T-helper 1 cell treated with Interleukin-12 subunit alpha and Interleukin-12 subunit beta and Interleukin-4 antibody, amounts not matched to agents 30 μg/mL and 1 μg/mL, for 36 hours (primary cell): ENCODE results near the gene SDK1.

ENCODE experiments used
- H3K27ac Mint-ChIP-seq: one replicate; pipeline ENCODE4 v1.8.0; 2021; ENCODE audit warnings: mild to moderate bottlenecking, mixed read lengths
- H3K27me3 Mint-ChIP-seq: one replicate; pipeline ENCODE4 v1.8.0; 2021; ENCODE audit warnings: low read depth, mixed read lengths
- H3K36me3 Mint-ChIP-seq: one replicate; pipeline ENCODE4 v1.8.0; 2021; ENCODE audit warnings: low read depth, mixed read lengths
- H3K4me1 Mint-ChIP-seq: one replicate; pipeline ENCODE4 v1.8.0; 2021; ENCODE audit warnings: low read depth, mixed read lengths
- H3K4me3 Mint-ChIP-seq: one replicate; pipeline ENCODE4 v1.8.0; 2021; ENCODE audit warnings: mild to moderate bottlenecking, moderate library complexity, mixed read lengths
- H3K9me3 Mint-ChIP-seq: one replicate; pipeline ENCODE4 v1.8.0; 2021; ENCODE audit warnings: mixed read lengths

The SDK1 gene

DNA sequence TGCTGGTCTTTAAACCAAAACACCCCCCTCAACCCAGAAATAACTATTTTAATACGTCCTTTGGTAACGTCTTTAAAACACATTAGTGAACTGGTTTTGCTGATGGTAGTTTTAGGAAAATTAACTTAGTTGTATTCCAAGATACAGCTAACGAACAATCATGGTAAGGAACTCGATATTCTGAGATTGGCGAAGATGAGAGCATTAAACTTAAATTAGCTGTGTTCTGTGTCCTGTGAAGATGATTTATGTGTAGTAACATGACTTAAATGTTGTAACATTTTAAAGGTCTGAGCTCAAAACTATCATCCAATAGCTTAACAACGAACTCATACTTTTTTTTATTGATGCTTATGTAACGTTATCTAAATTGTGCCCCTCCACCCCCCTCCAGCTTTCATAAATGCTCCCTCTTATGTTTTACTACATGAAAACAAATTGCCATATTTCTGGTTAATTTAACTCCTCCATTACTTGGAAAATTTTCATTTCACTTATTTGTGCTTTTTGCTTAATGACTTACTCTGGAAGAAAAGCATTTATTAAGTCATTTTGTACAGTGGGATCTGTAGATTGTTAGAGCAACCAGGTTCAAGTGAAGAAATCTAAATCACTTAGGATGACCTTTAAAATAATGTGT, 1.7 kb downstream of the SDK1 start:
- no peaks in the 10 kb centered on the region for H3K9me3 Mint-ChIP-seq
- peaks cover 63% of the 10 kb centered on the region for H3K27me3 Mint-ChIP-seq
- no peaks in the 10 kb centered on the region for H3K36me3 Mint-ChIP-seq
- peak overlapping the region; percentile 64 for H3K4me3 Mint-ChIP-seq
- H3K27ac Mint-ChIP-seq, result no peak overlapping the region
- H3K4me1 Mint-ChIP-seq, result peaks cover 5% of the 10 kb centered on the region

DNA sequence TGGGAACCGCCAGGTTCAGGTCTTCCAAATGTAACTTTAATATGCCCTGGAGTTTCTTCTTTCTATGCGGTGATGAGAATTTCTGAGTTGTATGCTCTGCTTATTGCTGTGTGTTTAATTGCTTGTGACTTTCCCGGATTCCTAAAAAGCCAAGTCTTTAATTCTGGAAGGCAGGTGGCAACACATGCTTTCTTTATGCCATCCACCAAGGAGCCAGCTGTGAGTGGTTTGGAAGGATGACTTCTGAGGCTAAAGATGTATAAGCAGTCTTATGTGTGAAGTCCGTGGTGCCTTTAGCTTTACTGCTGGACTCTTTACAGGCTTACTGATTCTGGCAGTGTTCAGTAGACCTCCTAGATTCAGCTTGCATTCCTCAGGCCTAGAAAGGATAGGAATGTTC, 3.1 kb downstream of the SDK1 start:
- Mint-ChIP-seq H3K36me3 (no peaks in the 10 kb centered on the region), H3K27ac (no peak overlapping the region), H3K9me3 (no peaks in the 10 kb centered on the region), H3K27me3 (peaks cover 69% of the 10 kb centered on the region), H3K4me1 (peaks cover 5% of the 10 kb centered on the region), H3K4me3 (no peak overlapping the region)

DNA sequence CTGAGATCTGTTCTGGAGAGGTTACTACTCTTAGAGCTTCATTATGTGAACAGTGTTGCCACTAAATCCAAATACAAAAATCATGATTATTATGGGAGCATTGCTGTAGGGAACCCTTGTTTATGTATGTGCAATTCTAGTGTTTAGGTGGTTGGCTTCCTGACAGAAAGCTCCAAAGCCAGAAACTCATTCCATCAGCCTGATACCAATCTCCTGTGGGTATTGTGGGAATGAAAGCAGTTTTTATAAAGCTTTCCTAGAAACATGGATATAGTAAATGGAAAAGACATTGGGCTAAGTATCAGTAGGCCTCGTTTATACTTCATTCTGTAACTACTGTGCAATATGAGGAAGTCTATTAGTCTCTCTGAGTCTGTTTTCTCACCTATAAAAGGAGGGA, 6.4 kb downstream of the SDK1 start:
- no peaks in the 10 kb centered on the region for H3K9me3 Mint-ChIP-seq
- H3K27ac Mint-ChIP-seq, result no peak overlapping the region
- peaks cover 73% of the 10 kb centered on the region for H3K27me3 Mint-ChIP-seq
- peaks cover 1% of the 10 kb centered on the region for H3K4me1 Mint-ChIP-seq
- no peaks in the 10 kb centered on the region for H3K36me3 Mint-ChIP-seq
- no peak overlapping the region for H3K4me3 Mint-ChIP-seq

DNA sequence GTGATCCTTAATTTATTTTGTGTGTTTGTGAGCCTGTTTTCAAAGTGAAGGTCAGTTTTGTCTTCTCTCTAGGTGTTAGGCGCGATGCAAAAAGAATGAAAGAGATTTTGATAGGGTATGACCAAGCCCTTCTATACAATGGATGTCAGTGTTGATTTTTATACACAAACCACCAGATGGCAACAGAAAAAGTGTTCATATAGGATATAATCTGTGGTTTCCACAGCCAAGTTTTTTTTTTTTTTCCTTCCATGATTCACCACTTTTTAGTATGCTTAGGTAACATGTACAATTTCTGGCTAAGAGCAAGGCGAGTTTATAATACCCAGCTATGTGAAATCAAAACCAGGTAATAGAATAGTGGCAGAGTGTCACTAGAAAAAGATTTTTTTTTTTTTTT, 8.1 kb downstream of the SDK1 start:
- H3K36me3 Mint-ChIP-seq, result no peaks in the 10 kb centered on the region
- peaks cover 61% of the 10 kb centered on the region for H3K27me3 Mint-ChIP-seq
- H3K4me3 Mint-ChIP-seq, result no peak overlapping the region
- H3K4me1 Mint-ChIP-seq, result no peaks in the 10 kb centered on the region
- H3K9me3 Mint-ChIP-seq, result no peaks in the 10 kb centered on the region
- no peak overlapping the region for H3K27ac Mint-ChIP-seq

DNA sequence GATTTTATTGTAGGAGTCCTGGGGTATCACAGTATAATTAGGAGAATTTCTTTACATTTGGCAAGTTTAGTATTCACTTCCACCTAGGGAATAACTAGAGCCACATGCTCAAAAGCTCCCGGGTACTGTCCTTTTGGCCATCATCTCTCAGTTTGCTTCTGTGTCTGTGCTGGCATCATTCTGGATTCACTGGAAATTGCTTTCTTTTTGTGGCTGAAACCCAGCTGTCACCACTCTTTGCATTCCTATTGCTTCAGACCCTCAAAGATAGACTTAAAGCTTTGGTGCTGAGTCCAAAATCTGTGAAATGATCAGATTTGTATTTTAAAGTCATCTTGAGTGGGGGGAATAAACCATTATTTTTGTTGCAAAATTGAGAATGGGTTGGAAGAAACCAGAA, 8.9 kb downstream of the SDK1 start:
- Mint-ChIP-seq H3K4me1 (no peaks in the 10 kb centered on the region), H3K9me3 (no peaks in the 10 kb centered on the region), H3K27ac (no peak overlapping the region), H3K36me3 (no peaks in the 10 kb centered on the region), H3K27me3 (peaks cover 57% of the 10 kb centered on the region), H3K4me3 (no peak overlapping the region)

DNA sequence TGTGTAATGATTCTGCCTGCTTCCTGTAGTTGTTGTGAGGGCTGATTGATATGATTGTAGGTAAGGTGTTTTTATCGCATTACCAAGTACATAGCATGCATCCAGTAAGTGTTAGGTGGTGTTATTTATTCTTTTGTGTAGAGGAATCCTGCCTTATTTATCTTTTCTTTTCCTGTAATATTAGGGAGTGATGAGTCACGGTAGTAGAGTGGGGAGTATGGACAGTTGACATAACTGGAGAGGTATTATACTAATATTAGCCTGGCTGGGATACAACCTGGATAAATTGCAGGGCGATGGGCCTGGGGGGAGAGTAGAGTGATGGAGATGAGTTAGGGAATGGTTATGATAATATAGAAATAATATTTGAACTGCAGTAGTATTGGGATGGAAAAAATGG, 9.8 kb downstream of the SDK1 start:
- no peaks in the 10 kb centered on the region for H3K9me3 Mint-ChIP-seq
- no peaks in the 10 kb centered on the region for H3K4me1 Mint-ChIP-seq
- no peaks in the 10 kb centered on the region for H3K36me3 Mint-ChIP-seq
- no peak overlapping the region for H3K4me3 Mint-ChIP-seq
- H3K27ac Mint-ChIP-seq, result no peak overlapping the region
- peaks cover 51% of the 10 kb centered on the region for H3K27me3 Mint-ChIP-seq

DNA sequence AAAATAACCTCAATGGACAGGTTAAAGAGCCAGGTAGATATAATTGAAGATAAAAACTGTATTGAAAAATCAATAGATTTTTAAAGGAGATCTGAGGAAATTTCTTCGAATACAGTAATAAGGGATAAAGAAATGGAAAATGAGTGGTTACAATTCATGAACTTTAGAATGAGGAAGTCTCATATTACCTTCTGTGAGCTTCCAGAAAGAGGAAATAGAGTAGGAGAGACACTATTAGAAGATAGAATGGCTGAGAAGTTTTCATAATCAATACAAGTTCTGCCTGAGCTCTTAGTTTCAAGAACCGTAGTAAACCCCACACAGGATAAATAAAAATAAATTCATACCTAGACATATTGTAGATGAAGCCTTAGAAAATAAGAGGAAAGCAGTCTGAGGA, 11.5 kb downstream of the SDK1 start:
- no peak overlapping the region for H3K27ac Mint-ChIP-seq
- H3K36me3 Mint-ChIP-seq, result no peaks in the 10 kb centered on the region
- H3K4me1 Mint-ChIP-seq, result no peaks in the 10 kb centered on the region
- peaks cover 43% of the 10 kb centered on the region for H3K27me3 Mint-ChIP-seq
- H3K9me3 Mint-ChIP-seq, result no peaks in the 10 kb centered on the region
- no peak overlapping the region for H3K4me3 Mint-ChIP-seq

DNA sequence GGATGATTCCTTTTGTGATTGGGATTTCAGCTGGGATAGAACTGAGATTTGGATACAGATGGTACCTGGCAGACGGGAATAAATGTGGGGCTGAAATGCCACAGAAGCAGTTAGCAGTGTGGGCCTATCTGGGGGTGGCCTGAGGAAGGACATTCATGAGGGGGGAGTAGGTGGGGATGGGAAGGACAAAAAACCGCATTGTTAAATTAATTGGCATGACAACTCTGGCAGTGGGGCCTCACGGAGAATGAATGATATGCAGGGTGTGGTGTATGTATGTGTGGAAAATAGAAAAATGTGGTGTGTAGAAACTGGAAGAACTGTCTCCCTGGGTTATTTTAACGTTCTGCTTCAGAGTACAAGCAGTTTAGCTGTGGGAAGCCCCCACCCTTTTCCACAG, 17.8 kb downstream of the SDK1 start:
- Mint-ChIP-seq H3K27ac (no peak overlapping the region), H3K4me3 (no peak overlapping the region), H3K4me1 (no peaks in the 10 kb centered on the region), H3K9me3 (no peaks in the 10 kb centered on the region), H3K36me3 (no peaks in the 10 kb centered on the region), H3K27me3 (peaks cover 12% of the 10 kb centered on the region)

DNA sequence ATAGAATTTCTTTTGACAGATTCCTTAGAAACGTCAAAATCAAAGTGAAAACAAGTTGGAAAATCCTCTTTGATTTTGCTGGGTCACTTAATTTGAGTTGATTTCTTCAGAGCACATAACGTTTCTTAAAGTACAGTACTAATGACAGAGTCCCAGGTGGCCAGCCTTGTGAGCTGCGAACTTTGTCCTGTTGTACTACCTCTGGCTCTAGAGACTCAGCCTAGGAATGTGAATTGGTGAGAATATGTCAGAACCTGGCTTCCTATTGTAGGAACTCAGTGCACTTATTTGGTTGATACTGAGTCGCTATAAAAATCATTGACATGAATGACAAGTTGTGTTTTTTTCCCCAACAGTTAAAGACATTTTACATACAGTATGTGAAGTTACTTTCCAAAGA, 20.2 kb downstream of the SDK1 start:
- no peaks in the 10 kb centered on the region for H3K4me1 Mint-ChIP-seq
- H3K27me3 Mint-ChIP-seq, result peaks cover 8% of the 10 kb centered on the region
- no peaks in the 10 kb centered on the region for H3K9me3 Mint-ChIP-seq
- no peak overlapping the region for H3K4me3 Mint-ChIP-seq
- H3K36me3 Mint-ChIP-seq, result no peaks in the 10 kb centered on the region
- H3K27ac Mint-ChIP-seq, result no peak overlapping the region

DNA sequence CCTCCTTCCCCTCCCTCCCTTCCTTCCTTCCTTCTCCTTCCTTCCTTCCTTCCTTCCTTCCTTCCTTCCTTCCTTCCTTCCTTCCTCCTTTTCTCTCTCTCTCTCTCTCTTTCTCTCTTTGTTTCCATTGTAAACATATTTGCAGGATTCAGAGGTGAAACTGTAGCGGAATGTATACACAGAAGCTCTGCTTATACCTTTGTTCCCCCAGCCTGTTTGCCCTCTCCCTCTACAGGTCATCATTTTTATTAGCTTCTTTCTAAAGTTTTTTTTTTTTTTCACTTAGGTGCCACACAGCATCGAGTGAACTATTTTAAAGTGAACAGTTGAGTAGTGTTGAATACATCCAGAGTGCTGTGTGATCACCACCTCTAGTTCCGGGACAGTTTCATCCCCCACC, 20.7 kb downstream of the SDK1 start:
- no peak overlapping the region for H3K4me3 Mint-ChIP-seq
- H3K4me1 Mint-ChIP-seq, result no peaks in the 10 kb centered on the region
- H3K9me3 Mint-ChIP-seq, result no peaks in the 10 kb centered on the region
- H3K36me3 Mint-ChIP-seq, result no peaks in the 10 kb centered on the region
- peaks cover 8% of the 10 kb centered on the region for H3K27me3 Mint-ChIP-seq
- no peak overlapping the region for H3K27ac Mint-ChIP-seq

DNA sequence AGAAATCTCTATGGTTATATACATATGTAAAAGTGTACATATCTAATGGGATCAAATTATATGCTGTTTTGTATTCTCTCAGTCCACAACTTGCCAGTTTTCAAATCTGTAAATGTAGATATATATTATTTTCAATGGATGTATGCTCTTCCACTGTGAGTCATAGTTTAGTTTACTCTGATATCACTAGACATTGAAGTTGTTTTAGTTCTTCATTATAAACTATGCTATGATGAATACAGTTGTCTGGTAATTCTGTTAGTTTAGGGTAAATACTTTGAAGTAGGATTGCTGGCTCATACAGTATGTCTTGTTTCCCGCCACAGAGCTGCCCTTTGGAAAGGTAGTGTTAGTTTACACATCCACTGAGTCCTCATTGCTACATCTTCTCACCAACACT, 25.2 kb downstream of the SDK1 start:
- H3K36me3 Mint-ChIP-seq, result no peaks in the 10 kb centered on the region
- H3K4me3 Mint-ChIP-seq, result no peak overlapping the region
- H3K9me3 Mint-ChIP-seq, result no peaks in the 10 kb centered on the region
- no peak overlapping the region for H3K27ac Mint-ChIP-seq
- no peaks in the 10 kb centered on the region for H3K4me1 Mint-ChIP-seq
- peaks cover 4% of the 10 kb centered on the region for H3K27me3 Mint-ChIP-seq

DNA sequence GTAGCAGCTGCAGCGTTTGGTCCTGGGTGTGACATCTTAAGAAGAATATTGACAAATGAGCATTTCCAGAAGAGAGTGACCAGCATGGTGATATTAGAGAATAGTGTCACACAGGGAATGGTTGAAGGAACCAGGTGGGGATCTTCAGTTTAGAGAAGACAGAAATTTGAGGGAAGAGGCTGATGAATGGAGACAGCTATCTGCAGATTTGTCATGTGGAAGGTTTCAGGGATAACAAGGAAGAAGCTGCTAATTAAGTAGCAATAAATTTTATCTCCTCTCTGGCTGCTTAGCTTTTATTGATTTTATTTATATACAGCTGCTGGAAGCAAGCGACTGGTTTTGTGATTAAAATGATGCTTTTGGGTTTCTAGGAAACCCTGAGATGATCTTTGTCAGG, 26.0 kb downstream of the SDK1 start:
- Mint-ChIP-seq H3K27ac (no peak overlapping the region), H3K9me3 (no peaks in the 10 kb centered on the region), H3K36me3 (no peaks in the 10 kb centered on the region), H3K4me1 (no peaks in the 10 kb centered on the region), H3K4me3 (no peak overlapping the region), H3K27me3 (no peaks in the 10 kb centered on the region)

DNA sequence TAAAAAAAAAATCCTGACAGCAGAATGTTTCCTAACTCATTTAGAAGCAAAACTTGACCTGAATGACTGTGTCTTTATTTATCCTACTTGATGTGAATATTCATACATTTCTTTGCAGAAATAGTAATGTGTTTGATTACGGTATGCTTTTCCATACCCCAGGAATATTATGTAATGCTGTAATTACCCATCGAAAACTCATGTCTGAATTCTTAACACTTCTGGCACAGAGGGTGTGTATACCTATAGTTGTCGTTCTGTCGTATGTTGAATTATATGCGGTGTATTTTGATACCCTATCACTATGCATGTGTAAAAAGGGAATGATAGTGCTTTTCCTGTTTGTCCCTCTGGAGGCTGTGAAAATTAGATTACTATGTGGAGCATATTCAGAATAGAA, 26.6 kb downstream of the SDK1 start:
- H3K9me3 Mint-ChIP-seq, result no peaks in the 10 kb centered on the region
- H3K36me3 Mint-ChIP-seq, result no peaks in the 10 kb centered on the region
- no peaks in the 10 kb centered on the region for H3K4me1 Mint-ChIP-seq
- no peak overlapping the region for H3K27ac Mint-ChIP-seq
- H3K4me3 Mint-ChIP-seq, result no peak overlapping the region
- H3K27me3 Mint-ChIP-seq, result no peaks in the 10 kb centered on the region

DNA sequence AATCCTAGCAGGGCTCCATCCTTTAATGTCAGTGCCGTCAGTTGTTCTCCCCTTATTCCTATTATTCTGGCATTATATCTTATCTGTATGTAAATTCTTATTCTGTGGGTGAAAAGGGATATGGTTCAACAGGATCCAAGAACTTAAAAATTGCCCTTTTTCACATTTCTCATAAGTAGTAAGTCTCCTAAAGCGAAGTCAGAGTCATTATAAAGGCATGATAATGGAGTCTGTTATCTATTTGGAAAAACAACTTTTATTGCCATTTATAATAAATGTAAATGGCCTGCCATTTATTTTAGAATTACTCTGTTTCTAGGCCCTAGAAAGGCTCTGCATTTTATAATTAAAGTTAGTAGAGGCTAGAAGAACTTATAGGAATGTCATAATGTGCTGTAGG, 31.3 kb downstream of the SDK1 start:
- Mint-ChIP-seq H3K4me1 (no peaks in the 10 kb centered on the region), H3K27ac (no peak overlapping the region), H3K4me3 (no peak overlapping the region), H3K27me3 (peaks cover 4% of the 10 kb centered on the region), H3K9me3 (no peaks in the 10 kb centered on the region), H3K36me3 (no peaks in the 10 kb centered on the region)

DNA sequence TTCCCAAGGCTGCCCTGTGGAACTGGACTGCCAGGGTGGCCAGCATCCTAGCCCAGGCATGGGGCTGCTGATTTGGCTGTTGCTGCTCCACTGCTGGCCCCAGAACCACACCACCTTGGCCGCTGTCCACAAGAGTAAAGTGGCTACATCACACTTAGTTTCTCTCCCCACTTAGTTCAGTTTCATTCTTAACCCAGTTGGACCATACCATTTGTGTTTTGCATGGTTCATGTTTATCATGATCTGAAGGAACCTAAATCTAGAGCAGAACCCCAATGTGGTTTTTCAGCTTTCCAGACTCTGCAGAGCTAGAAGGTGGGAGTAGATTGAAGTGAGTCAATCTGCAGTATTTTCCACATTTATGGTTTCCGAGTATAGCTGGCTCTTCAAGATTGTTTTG, 32.8 kb downstream of the SDK1 start:
- Mint-ChIP-seq H3K4me3 (no peak overlapping the region), H3K9me3 (no peaks in the 10 kb centered on the region), H3K27me3 (peaks cover 10% of the 10 kb centered on the region), H3K36me3 (no peaks in the 10 kb centered on the region), H3K4me1 (no peaks in the 10 kb centered on the region), H3K27ac (no peak overlapping the region)

DNA sequence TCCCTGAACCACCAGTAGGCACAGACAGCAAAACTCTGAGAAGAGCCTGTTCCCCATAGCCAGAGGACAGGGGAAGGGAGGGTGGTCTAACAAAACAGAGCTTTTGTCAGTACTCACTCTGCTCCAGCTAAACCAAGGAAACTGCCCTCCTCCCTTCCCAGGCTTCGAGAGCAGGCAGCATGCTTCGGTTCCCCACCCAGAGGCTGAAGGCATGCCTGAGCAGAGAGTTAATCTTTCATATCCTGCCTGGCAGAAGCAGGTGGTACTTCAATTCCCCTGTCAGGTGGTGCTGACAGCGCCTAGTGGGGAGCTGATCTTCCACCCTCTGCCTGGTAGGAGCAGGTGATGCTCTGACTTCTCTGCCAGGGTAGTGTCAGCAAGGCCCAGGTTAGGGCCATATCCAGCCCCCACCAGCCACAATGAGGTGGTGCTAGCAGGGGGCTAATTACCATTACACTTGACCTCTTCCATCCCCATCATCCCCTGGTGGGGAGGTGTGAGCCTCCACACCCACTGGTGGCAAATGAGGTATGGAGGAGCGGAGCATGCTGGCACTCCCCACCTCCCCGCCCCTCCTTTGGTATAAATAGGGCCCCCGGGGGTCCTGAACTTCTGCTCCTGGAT, 35.1 kb downstream of the SDK1 start:
- Mint-ChIP-seq H3K36me3 (no peaks in the 10 kb centered on the region), H3K9me3 (no peaks in the 10 kb centered on the region), H3K27ac (no peak overlapping the region), H3K27me3 (peaks cover 12% of the 10 kb centered on the region), H3K4me3 (no peak overlapping the region), H3K4me1 (no peaks in the 10 kb centered on the region)
